ENCODE measurements around the gene FBXW8.

The FBXW8 gene

DNA sequence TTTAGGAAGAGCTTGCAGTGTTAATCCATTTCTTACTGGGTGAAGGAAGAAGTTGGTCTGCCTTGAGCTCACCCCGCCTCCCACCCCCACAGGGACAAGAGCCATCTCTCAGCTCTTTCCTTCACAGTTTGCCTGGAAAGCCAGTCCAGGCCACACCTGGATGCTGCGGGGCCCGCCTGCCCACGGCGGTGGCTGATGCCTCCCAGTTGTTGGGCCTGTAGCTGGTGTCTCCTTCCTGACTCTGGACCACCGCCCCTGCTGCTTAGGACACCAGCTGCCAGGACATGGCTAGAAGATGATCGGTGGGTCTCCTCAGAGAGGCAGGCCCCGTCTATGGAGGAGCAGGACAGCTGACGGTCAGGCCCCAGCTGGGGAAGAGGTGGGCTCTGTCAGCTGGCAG lies 95.6 kb downstream of the FBXW8 start:
- TF ChIP-seq, protein P1, sequence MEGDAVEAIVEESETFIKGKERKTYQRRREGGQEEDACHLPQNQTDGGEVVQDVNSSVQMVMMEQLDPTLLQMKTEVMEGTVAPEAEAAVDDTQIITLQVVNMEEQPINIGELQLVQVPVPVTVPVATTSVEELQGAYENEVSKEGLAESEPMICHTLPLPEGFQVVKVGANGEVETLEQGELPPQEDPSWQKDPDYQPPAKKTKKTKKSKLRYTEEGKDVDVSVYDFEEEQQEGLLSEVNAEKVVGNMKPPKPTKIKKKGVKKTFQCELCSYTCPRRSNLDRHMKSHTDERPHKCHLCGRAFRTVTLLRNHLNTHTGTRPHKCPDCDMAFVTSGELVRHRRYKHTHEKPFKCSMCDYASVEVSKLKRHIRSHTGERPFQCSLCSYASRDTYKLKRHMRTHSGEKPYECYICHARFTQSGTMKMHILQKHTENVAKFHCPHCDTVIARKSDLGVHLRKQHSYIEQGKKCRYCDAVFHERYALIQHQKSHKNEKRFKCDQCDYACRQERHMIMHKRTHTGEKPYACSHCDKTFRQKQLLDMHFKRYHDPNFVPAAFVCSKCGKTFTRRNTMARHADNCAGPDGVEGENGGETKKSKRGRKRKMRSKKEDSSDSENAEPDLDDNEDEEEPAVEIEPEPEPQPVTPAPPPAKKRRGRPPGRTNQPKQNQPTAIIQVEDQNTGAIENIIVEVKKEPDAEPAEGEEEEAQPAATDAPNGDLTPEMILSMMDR (IDR thresholded peaks at IDR 0.05; ENCODE audit: borderline replicate concordance, insufficient read depth, low read depth, low read length), result no peak
- H3K4me3 ChIP-seq (ENCODE audit: low read depth, low read length), result no peak overlapping the region

DNA sequence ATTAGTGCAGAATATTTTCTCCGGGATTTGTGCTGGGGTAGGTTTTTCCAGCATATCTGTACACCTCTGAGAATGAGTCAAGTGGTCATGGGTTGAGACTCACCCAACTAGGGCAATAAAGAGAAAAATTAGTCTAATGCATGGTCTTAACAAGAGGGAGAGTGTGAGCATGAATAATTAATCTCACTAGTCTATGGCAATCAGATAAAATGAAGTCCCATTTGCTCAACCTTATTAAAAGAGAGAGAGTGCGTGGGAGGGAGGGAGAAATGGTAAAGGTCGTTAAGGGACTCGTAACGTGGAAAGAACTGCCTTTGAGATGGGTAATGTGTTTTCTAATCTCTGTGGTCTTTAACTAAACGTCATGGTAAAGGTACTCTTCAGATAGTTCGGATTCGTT lies 96.8 kb downstream of the FBXW8 start:
- H3K4me3 ChIP-seq (ENCODE audit: low read depth, low read length), result no peak overlapping the region
- TF ChIP-seq, protein P1 (IDR thresholded peaks at IDR 0.05; ENCODE audit: borderline replicate concordance, insufficient read depth, low read depth, low read length), result no peak

DNA sequence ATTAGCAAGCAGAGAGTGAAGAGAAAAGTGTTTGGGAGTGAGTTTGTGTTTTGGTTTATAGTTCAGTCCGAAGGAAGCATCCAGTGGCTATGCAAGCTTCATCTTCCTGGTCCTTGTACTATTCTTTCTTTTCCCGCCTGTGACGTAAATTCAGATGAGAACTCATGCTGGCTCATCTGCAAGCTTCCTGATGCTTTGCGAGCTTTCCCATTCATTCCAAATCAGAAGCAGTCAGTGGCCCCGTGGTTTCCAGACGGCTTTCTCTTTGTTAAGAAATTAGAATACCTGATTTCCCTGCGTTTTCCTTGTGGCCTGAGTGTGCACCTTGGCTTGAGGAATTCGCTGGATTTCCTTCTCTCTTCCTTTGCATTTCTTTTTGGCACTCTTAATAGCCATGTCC lies 99.0 kb downstream of the FBXW8 start:
- TF ChIP-seq, protein P1 (IDR thresholded peaks at IDR 0.05; ENCODE audit: borderline replicate concordance, insufficient read depth, low read depth, low read length), result no peak
- H3K4me3 ChIP-seq (ENCODE audit: low read depth, low read length), result no peak overlapping the region

DNA sequence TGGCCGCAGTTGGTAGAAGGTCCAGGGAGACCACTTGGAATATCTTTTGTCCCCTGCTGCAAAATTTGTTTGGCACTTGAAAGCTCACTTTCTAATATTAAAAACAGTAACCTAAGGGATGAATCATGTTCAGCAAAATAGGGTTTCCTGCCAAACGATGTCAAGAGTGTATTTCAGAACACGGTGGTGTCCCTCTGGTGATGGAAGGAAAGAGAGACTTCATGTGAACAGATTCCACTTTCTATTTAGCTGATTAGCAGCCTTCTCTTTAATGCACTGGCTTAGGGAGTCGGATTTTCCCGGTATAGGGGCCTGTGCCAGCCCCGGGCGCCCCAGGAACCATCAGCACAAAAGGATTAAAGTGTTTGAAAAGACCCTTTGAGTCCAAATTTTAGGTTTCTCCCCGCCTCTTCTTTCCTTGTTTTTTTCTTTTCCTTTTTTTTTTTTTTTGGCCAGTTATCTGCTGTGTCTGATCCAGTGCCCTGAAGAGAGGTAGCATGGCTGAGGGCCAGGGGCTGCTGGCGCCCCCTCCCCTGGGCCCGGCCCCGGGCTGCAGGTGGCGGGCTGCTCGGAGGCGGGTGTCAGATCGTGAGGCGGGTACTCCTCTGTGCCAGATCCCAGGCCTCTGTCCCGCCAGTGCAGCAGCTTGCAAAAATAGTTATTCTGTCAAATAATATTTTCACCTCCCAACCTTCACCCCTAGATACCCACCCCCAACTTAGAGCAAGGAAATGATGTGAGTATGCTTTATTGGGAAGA lies 100.1 kb downstream of the FBXW8 start:
- no peak overlapping the region for H3K4me3 ChIP-seq (ENCODE audit: low read depth, low read length)
- TF ChIP-seq, protein P1 (IDR thresholded peaks at IDR 0.05; ENCODE audit: borderline replicate concordance, insufficient read depth, low read depth, low read length), result no peak

DNA sequence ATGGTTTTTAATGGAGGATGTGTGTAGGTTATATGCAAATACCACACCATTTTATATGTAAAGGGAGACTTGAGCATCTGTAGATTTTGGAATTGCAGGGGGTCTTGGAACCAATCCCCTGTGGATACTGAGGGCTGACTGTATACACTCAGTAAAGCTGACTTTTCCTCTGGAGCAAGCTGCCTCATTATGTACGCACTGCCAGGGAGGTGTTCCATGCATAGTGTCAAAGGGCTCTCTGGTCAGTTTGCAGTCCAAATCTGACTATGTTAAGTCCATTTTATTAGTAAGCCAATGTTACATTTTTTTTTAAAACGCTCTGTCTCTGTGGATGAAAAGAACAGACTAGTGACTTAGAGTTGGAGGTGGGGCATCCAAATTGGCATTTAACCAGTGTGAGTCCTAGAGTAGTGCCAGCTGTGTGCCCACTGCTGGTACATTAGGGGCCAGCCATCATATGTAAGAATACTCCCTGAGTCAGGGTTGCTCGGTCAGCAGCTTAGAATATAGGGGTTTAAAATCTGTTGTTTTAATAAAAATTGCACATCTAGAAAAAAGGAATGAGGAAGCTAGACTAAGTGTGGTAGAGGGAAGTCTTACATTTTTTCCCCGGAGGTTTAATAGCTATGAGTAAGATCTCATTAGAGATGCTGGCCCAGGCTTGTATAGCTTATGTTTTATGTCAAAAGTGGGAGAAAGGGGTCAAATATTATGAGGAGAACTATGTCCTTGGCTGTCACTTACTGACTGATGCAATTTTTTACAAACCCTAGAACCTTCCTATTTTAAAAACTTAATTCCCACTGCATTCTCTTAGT lies 101.4 kb downstream of the FBXW8 start:
- TF ChIP-seq, protein P1 (IDR thresholded peaks at IDR 0.05; ENCODE audit: borderline replicate concordance, insufficient read depth, low read depth, low read length), result no peak

DNA sequence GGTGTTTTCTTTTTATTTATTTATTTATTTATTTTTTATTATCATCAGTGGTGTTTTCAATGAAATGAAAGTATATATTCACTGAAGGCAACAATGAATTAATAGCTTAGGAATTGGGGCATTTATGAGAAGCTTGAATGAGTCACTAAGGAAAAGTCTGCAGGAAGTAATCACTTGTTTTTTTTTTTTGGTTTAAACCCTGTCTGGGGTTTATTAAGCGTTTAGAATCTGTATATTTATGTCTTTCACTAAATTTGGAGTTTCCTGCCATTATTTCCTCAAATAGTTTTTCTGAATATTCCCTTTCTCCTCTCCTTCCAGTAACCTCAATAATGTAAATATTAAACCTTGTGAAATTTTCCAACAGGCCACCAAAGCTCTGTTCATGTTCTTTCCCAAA lies 103.0 kb downstream of the FBXW8 start:
- no peak overlapping the region for H3K4me3 ChIP-seq (ENCODE audit: low read depth, low read length)

More for the DNA sequence above, 101.4 kb downstream of the FBXW8 start:
- H3K4me3 ChIP-seq (ENCODE audit: low read depth, low read length), result no peak overlapping the region

More for the DNA sequence above, 103.0 kb downstream of the FBXW8 start:
- TF ChIP-seq, protein P1 (IDR thresholded peaks at IDR 0.05; ENCODE audit: borderline replicate concordance, insufficient read depth, low read depth, low read length), result no peak
